RKO (cell line): ENCODE data around the gene SPNS3.

Experiments
- DNase-seq: peaks from one replicate; pipeline ENCODE4 v3.0.0-alpha.2; 2016; ENCODE audit warnings: low spot score

Gene SPNS3

GRCh38 chr17:4465786-4466185, 32.0 kb downstream of the SPNS3 start:
- DNase-seq = no peak

DNA sequence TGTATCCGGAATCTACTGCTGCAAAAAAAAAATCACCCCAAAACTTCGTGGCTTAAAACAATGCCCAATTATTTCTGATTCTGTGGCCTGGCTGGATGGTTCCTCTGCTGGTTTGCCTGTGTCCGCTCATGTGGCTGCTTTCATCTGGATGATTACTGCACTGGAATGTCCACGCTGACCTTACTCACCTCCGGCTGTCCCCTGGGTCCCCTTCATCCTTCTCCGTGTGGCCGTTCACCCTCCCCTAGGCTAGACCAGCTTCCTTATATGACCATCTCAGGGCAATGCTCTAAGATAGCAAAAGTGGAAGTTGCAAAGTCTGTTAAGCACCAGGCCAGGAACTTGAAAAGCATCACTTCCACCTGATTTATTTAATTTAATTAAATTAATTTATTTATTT, 33.5 kb downstream of the SPNS3 start:
- no peak for DNase-seq

- DNase-seq = no peak
Measured at GRCh38 chr17:4469552-4469951, 35.8 kb downstream of the SPNS3 start.

DNA sequence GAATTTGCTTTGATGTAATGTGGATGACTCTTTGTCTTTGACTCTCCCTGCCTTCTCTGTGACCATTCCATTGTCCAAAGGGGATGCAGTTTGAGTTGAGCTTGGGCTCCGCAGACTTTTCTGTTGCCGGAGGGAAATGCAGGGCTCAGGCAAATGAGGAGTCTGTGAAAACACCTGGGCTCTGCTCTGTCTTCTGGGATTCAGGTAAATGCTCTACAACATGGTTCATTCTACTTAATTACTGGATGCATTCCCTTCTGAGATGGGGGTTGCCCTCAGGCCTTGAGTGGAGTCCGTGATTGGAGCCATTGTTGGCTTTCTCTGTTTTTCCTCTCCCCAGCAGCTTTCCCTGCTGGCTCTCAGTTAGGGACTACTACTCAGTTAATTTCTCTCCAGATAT, 38.5 kb downstream of the SPNS3 start:
- DNase-seq = no peak

DNA sequence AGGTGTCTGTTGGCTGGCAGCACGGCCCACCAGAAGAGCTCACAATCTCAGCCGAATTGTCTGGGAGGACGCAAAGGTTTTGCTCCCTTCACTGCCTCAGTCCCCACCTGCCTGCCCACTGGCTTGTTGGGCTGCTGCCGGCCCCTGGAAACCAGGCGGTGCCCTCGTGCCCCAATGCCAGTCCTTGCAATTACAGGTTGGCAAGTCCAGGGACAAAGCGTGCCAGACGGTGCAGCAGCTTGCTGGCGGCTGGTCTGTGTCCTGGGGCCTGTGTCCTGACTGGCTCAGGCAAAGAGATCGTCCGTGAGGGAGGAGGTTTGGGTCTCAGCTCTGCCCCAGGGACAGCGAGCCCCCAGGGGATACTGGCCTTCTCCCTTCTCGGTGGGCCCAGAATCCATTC, 40.4 kb downstream of the SPNS3 start:
- DNase-seq = no peak

- no peak for DNase-seq
Measured at GRCh38 chr17:4475001-4475400, 41.3 kb downstream of the SPNS3 start.

DNA sequence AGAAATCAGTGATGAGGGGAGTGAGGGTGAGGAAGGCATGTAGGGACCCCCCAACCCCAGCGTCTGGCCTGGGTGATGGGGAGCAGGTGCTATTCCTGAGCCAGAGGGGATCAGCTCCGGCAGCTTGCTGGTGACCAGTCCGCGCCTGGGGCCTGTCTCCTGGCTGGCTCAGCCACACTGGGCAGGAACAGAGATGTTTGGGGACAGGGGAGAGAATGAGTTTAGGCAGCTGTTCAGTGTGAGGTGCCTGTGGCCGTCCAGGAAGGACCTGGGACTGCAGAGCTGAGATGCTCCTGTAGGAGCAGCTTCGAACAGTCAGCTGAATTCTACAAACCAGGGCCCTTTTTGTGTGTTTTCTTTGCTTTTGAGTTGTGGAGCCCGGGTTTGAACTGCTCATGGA, 41.7 kb downstream of the SPNS3 start:
- no peak for DNase-seq

DNA sequence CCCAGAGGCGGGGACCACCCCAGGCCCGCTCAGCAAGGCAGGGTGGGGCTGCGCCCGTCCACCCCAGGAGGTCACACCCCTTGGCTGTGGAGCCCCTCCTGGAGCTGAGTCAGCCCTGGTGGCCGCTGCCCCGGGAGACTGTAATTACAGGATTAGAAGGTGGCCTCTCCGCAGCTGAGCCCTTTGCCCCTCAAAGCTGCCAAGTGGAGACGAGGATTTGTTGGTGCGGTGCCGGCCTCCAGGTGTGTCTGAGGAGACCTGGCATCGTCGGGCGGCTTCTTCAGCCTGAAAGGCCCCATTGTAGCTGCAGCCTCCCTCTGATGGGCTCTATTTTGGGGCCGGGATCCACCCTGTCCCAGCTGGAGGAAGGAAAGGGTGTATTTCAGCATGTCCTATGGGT, 42.3 kb downstream of the SPNS3 start:
- DNase-seq = no peak

DNA sequence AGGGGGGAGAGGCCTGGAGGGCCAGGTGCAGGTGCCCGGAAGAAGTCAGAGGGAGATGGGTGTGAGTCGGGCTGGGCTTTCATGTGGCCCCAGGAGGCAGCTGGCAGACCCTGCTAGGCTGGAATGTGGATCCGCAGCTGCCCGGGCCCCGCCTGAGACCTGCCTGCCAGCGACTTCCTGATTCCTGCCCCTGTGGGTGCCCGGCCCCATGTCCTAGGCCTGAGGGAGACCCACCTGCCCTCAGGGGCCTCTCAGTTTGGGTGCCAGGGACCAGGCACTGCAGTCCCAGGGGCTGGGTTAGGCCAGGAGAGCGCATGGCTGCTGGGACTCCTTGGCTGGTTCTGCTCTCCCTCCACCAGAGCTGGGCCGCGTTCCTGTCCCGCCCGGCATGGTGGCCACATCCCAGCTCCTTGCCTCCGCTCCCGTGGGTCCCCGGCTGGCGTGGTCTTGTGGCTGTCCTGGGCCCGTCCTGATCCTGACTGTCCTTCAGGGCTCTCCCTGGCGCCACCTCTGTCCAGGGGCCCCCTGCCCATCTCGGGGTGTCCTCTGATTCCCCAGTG, 42.9 kb downstream of the SPNS3 start:
- DNase-seq = no peak

DNA sequence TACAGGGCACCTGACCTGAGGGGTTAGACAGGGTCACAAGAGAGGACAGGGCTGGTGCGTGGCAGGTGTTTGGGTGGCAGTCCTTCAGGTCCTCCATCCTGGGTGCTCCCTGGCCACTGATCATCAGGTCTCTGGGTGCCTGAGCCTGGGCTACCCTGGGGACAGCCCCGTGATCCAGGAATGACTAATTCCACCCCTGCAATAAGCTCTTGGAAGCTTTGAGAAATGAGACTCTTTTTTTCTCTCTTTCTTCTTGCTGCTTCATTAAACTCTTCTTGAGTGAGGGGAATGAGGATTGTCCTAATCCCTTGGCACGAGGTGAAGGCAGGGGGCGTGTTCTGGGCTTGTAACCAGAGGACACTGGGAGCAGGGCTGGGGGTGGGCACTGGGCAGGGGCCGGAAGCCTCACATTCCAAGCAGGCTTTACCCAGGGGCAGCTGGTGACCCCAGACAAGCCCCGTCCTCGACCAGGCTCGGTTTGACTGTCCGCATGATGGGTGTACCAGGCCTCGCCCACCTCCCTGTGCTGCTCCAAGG, 43.6 kb downstream of the SPNS3 start:
- no peak for DNase-seq

DNA sequence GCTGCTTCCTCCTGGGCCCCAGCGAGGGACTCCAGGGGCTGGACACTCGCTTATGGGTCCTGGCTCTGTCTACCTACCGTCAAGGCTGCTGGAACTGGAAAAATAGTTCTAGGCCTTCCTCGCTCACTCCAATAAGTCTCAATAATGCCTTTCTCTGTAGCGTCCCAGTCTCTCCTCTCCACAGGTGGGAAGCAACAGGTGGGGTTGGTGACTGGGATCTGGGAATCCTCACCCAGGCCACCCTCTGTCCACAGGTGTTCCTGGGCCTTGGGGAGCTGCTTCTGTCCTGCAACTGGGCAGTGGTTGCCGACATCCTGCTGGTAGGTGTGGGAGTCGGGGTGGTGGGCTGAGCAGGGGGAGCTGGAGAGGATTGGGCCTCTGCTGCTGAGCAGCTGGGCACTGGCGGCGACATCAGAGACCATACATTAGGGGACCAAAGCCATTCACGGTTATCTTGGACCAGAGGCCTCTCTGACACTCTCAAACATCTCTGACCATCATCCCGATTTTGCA, 44.6 kb downstream of the SPNS3 start:
- DNase-seq = no peak

GRCh38 chr17:4479340-4479981, 45.7 kb downstream of the SPNS3 start:
- DNase-seq = no peak

DNA sequence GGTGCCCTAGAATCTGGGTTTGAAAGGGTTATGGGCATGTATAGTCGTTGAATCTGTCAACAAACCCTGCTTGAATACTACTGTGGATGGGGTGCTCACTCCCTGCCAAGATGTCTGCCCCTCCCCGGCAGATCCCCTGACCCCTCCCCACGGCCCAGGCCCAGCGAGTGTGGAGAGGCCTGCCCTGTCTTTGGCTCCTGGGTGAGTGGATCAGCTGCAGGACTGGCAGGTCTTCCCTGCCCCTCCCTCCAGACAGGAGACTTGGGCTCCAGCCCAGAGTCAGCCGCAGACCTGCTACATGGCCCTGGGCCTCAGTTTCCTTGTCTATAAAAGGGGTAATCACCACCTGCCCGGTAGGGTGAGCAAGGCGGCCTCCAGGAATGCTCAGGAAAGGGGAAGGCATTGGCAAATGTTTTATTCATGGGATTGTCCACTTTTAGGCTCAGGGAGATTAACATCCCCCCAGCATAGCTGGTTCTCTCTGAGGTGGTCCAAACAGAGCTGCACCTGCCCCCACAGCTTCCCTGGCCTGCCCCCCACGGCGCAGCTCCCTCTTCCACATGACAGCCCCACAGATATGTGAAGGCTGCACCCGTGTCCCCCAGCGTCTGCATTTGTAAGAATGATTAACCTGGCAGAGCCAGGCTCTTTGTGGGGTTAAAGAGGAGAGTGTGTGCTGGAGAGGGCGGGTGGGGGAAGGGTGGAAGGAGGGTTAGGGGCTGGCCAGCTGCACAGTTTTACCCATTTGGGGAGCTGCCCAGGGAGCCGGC, 46.4 kb downstream of the SPNS3 start:
- no peak for DNase-seq

GRCh38 chr17:4480929-4481898, 47.5 kb downstream of the SPNS3 start:
- DNase-seq = no peak

- no peak for DNase-seq
Measured at GRCh38 chr17:4482338-4483011, 48.7 kb downstream of the SPNS3 start.

DNA sequence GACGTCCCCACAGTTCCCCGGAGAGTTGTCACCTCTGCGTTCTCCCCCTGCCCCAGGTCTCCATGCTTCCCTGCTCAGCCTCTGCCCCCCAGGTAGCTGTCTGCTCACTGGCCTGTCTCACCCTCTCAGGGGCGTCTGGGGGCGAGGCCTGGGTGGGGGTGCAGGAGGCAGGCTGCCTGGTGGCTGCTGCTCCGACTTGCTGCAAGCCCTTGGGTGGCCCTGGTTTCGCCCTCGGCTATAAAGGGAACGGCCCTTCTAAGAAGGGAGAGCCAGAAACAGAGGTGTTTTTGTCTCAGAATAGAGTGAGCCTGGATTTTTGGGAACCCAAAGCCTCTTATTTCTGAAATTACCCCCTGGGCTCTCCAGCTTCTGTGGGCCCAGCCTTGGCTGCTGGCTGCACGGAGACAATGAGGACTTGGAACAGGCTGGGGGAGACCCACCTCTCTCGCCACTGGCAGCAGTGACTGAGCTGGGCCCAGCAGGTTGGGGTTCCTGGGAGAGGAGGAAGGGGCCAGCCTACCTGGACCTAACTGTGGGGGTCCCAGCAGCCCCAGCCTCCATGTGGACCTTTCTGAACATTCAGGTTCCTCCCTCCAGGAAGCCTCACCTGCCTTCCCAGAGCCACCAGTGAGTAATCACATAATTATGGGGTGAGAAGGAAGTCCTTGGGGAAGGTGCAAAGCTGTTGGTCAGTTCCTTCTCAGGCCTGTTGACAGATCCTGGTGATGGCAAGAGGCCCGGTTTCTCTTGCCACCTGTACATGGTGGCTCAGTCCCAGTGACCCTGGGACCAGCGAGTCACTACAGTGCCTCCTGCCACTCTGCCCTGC, 49.5 kb downstream of the SPNS3 start:
- DNase-seq = no peak

GRCh38 chr17:4485676-4486646, 52.2 kb downstream of the SPNS3 start:
- no peak for DNase-seq

DNA sequence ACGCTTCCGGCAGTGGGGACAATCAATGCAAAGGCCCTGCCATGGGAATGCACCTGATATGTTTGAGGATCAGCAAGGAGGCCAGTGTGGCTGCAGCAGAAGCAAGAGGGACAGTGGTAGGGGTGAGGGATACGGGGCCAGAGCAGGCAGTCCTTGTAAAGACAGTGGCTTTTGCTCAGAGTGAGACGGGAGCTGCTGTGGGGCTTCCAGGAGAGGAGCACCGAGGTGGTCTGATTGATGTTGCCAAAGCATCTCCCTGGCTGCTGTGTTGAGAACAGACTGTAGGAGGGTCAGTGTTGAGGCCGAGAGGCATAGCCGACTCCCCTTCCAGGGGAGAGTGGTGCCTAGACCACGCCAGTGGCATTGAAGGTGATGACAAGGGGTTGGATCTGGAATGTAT, 53.6 kb downstream of the SPNS3 start:
- DNase-seq = no peak
